Brain microvascular endothelial cell (primary cell): ENCODE data around the gene CCDC183.
"Not testable (repeated sequence)": the region's sequence is repeated elsewhere in the genome, so short reads cannot be mapped to it uniquely, and the experiment has no call there.

ENCODE experiments used
- DNase-seq: peaks from one replicate; pipeline ENCODE4 v3.0.0-alpha.2; 2020
- H3K27ac ChIP-seq: fragments of 250-450 bp; sonication (Bioruptor Pico); 2 replicates; pipeline ENCODE4 v1.5.1; 2020; ENCODE audit warnings: mild to moderate bottlenecking, moderate library complexity
- H3K27me3 ChIP-seq: fragments of 250-450 bp; sonication (Bioruptor Pico); replicated peaks from 2 replicates; pipeline ENCODE4 v1.5.1; 2020; ENCODE audit warnings: mild to moderate bottlenecking
- H3K36me3 ChIP-seq: fragments of 250-450 bp; sonication (Bioruptor Pico); replicated peaks from 2 replicates; pipeline ENCODE4 v1.5.1; 2020; ENCODE audit warnings: mild to moderate bottlenecking
- H3K4me3 ChIP-seq: 2 replicates; pipeline ENCODE4 v1.5.1; 2011; ENCODE audit warnings: low read depth, mild to moderate bottlenecking, control low read depth, low read length, moderate library complexity
- CTCF ChIP-seq: IDR thresholded peaks from 2 replicates; pipeline ENCODE4 v1.5.1; 2011; ENCODE audit warnings: low read depth, mild to moderate bottlenecking, moderate library complexity, low read length, control low read depth, inconsistent platforms; ENCODE audit errors: missing control alignments
- in situ Hi-C: cut with HindIII; loops from 2 replicates; pipeline ENCODE4 v1.10.0; 2017; ENCODE audit warnings: low sequenced_read_pairs, low pct_ligation_motif_present

The CCDC183 gene

GRCh38 chr9:136759001-136759400 is 37.1 kb upstream of the CCDC183 start:
- no peak for DNase-seq
- no peak overlapping the region for H3K27ac ChIP-seq
- TF ChIP-seq CTCF, result no peak
- no peaks in the 10 kb centered on the region for H3K36me3 ChIP-seq
- in situ Hi-C loops, result no loop called here
- H3K27me3 ChIP-seq, result no peaks in the 10 kb centered on the region
- H3K4me3 ChIP-seq, result no peak overlapping the region

- Histone ChIP-seq H3K27me3 (no peaks in the 10 kb centered on the region), H3K4me3 (no peak overlapping the region), H3K27ac (no peak overlapping the region), H3K36me3 (no peaks in the 10 kb centered on the region)
- in situ Hi-C loops, result no loop called here
- TF ChIP-seq CTCF, result no peak
- DNase-seq, result no peak
These were observed 36.5 kb upstream of the CCDC183 start for GRCh38 chr9:136759436-136760325.

GRCh38 chr9:136760424-136760823 is 35.7 kb upstream of the CCDC183 start:
- in situ Hi-C loops, result no loop called here
- H3K27me3 ChIP-seq, result no peaks in the 10 kb centered on the region
- DNase-seq, result no peak
- H3K4me3 ChIP-seq, result no peak overlapping the region
- no peak for TF ChIP-seq CTCF
- no peak overlapping the region for H3K27ac ChIP-seq
- no peaks in the 10 kb centered on the region for H3K36me3 ChIP-seq

- H3K27ac ChIP-seq, in situ Hi-C loops, H3K4me3 ChIP-seq, H3K27me3 ChIP-seq, H3K36me3 ChIP-seq: not testable (repeated sequence)
- TF ChIP-seq CTCF, result peak; percentile 84
- peak; percentile 74 for DNase-seq
These were observed 35.1 kb upstream of the CCDC183 start for GRCh38 chr9:136760834-136761544.

GRCh38 chr9:136761545-136761981 is 34.6 kb upstream of the CCDC183 start:
- Histone ChIP-seq H3K4me3 (no peak overlapping the region), H3K27me3 (no peaks in the 10 kb centered on the region), H3K27ac (no peak overlapping the region), H3K36me3 (no peaks in the 10 kb centered on the region)
- in situ Hi-C loops, result no loop called here
- no peak for TF ChIP-seq CTCF
- no peak for DNase-seq
